HepG2 (cell line): ENCODE measurements around the gene RPS27A. TPM values are rescaled to one million over a fixed set of nuclear protein-coding genes. Genes with fewer than 3 reads are reported as not detected.

Experiments
- ATAC-seq: fragments of 200-7000 bp; cut with Tn5 transposase; 3 replicates; pipeline ENCODE4 v1.9.1; 2020; ENCODE audit warnings: mild to moderate bottlenecking, moderate library complexity
- BruUV-seq: library from RNA; stranded (reverse); fragments of 400-500 nt; replicated peaks from 2 replicates; lab custom pipeline; 2021; lab: Mats Ljungman, UMichigan
- CTCF ChIA-PET: fragments of 300-600 bp; formaldehyde crosslinking; extraction: SDS; loops from one replicate; lab custom pipeline; 2021; ENCODE audit warnings: low total read pairs, inconsistent platforms, low intra/inter-chr PET ratio; lab: Yijun Ruan, JAX
- POLR2A ChIA-PET: fragments of 350-600 bp; sonication (Branson Sonifier 250); formaldehyde crosslinking; loops from one replicate; lab custom pipeline; 2020; ENCODE audit warnings: antibody characterized with exemption, inconsistent platforms; lab: Yijun Ruan, JAX
- DNase-seq: peaks from one replicate; pipeline ENCODE4 v3.0.0-alpha.2; 2015; ENCODE audit warnings: low spot score
- FAIRE-seq: peaks from 3 replicates; lab custom pipeline; 2011; peaks lifted over from hg19 to GRCh38; lab: Jason Lieb, UNC
- H2AFZ ChIP-seq: one replicate; pipeline ENCODE4 v1.6.1; 2011; ENCODE audit warnings: low read length, inconsistent platforms
- H3K27ac ChIP-seq: fragments of 300-600 bp; 3 replicates; pipeline ENCODE4 v1.8.0; 2011; ENCODE audit warnings: mixed run types, mild to moderate bottlenecking, mixed read lengths, low read length, inconsistent platforms; ENCODE audit not compliant: insufficient read depth; ENCODE audit errors: extremely low read length
- H3K27me3 ChIP-seq, 2 experiments: fragments of 200-600 bp in 1 of 2; 2 replicates in 1 of 2; 3 replicates in 1 of 2; pipeline versions ENCODE4 v1.6.0 to v1.8.0; 2011; ENCODE audit warnings: low read length in 2 of 2, mild to moderate bottlenecking in 2 of 2, moderate library complexity in 2 of 2, inconsistent platforms in 1 of 2; ENCODE audit not compliant: insufficient read depth in 2 of 2, control insufficient read depth in 1 of 2
- H3K36me3 ChIP-seq, 2 experiments: fragments of 200-600 bp in 1 of 2; replicated peaks in 1 of 2; 2 replicates in 1 of 2; 3 replicates in 1 of 2; pipeline versions ENCODE4 v1.5.1 to v1.8.0; 2011; ENCODE audit warnings: low read length in 2 of 2, inconsistent platforms in 1 of 2; ENCODE audit not compliant: insufficient read depth in 2 of 2, control insufficient read depth in 1 of 2
- H3K4me1 ChIP-seq: 2 replicates; pipeline ENCODE4 v1.5.1; 2012; ENCODE audit warnings: low read length, inconsistent platforms; ENCODE audit not compliant: insufficient read depth
- H3K4me2 ChIP-seq: 2 replicates; pipeline ENCODE4 v1.6.0; 2011; ENCODE audit warnings: low read depth, low read length, inconsistent platforms
- H3K4me3 ChIP-seq, 3 experiments: fragments of 200-600 bp in 1 of 3; sonication (generic), shearing (Covaris generic) in 1 of 3; replicated peaks in 1 of 3; 2 replicates each; pipeline ENCODE4 v1.5.1; 2011 to 2016; ENCODE audit warnings: low read length in 3 of 3, inconsistent platforms in 2 of 3, low read depth in 2 of 3, mild to moderate bottlenecking in 2 of 3, control low read depth in 1 of 3, mixed read lengths in 1 of 3; ENCODE audit not compliant: insufficient read depth in 1 of 3
- H3K79me2 ChIP-seq: one replicate; pipeline ENCODE4 v1.6.1; 2011; ENCODE audit warnings: low read length, inconsistent platforms; ENCODE audit not compliant: insufficient read depth
- H3K9ac ChIP-seq: 2 replicates; pipeline ENCODE4 v1.6.0; 2011; ENCODE audit warnings: mild to moderate bottlenecking, low read depth, low read length, inconsistent platforms; ENCODE audit not compliant: insufficient read depth
- H3K9me3 ChIP-seq: 2 replicates; pipeline ENCODE4 v1.5.1; 2012; ENCODE audit warnings: mild to moderate bottlenecking, low read length
- H4K20me1 ChIP-seq: 2 replicates; pipeline ENCODE4 v1.6.0; 2011; ENCODE audit warnings: inconsistent platforms, mild to moderate bottlenecking, low read length, moderate library complexity; ENCODE audit not compliant: insufficient read depth
- ARNT2 ChIP-seq: sonication (generic); formaldehyde crosslinking; IDR thresholded peaks from 2 replicates; pipeline ENCODE4 v1.8.0; 2022; ENCODE audit warnings: mild to moderate bottlenecking, low read depth, missing genetic modification reagents, moderate library complexity
- ATF7 ChIP-seq, 2 experiments: fragments of 450-650 bp in 1 of 2; sonication (generic) in 1 of 2; formaldehyde crosslinking in 1 of 2; IDR thresholded peaks; 2 replicates each; pipeline versions ENCODE4 v1.4.0 to v1.6.1; 2016 to 2020; ENCODE audit warnings: antibody characterized with exemption in 1 of 2, mild to moderate bottlenecking in 1 of 2, missing genetic modification reagents in 1 of 2
- CCDC6 ChIP-seq: sonication (generic); formaldehyde crosslinking; IDR thresholded peaks from 2 replicates; pipeline ENCODE4 v1.8.1; 2022; ENCODE audit warnings: mild to moderate bottlenecking, missing genetic modification reagents, moderate library complexity
- ELF3 ChIP-seq: IDR thresholded peaks from 2 replicates; pipeline ENCODE4 v1.6.1; 2016; ENCODE audit warnings: missing genetic modification reagents, missing compliant biosample characterization
- HCFC1 ChIP-seq: fragments of 150-350 bp; IDR thresholded peaks from 2 replicates; pipeline ENCODE4 v1.6.1; 2014; ENCODE audit warnings: low read depth, low read length
- HNF4G ChIP-seq, 2 experiments: sonication (generic) in 1 of 2; formaldehyde crosslinking in 1 of 2; IDR thresholded peaks; 2 replicates each; pipeline versions ENCODE4 v1.4.0 to v1.6.1; 2011 to 2020; ENCODE audit warnings: borderline replicate concordance in 2 of 2, low read depth in 2 of 2, mild to moderate bottlenecking in 2 of 2, low read length in 1 of 2, missing genetic modification reagents in 1 of 2, moderate library complexity in 1 of 2
- MAZ ChIP-seq, 2 experiments: sonication (generic) in 1 of 2; formaldehyde crosslinking in 1 of 2; IDR thresholded peaks; 2 replicates each; pipeline versions ENCODE4 v1.5.0 to v1.6.1; 2012 to 2020; ENCODE audit warnings: low read depth in 2 of 2, mild to moderate bottlenecking in 2 of 2, borderline replicate concordance in 1 of 2, improper control_type of control experiment in 1 of 2, low read length in 1 of 2, missing genetic modification reagents in 1 of 2, moderate library complexity in 1 of 2
- MBNL3 ChIP-seq: fragments of 250-450 bp; sonication (Bioruptor Pico); conservative IDR thresholded peaks from 2 replicates; pipeline ENCODE4 v1.8.0; 2022; ENCODE audit warnings: mild to moderate bottlenecking, inconsistent platforms
- NFYC ChIP-seq: IDR thresholded peaks from 2 replicates; pipeline ENCODE4 v1.6.1; 2016; ENCODE audit warnings: missing genetic modification reagents, missing compliant biosample characterization
- RBAK ChIP-seq: sonication (generic); formaldehyde crosslinking; IDR thresholded peaks from 2 replicates; pipeline ENCODE4 v1.5.1; 2020; ENCODE audit warnings: mild to moderate bottlenecking, missing genetic modification reagents
- SMAD3 ChIP-seq: sonication (generic); formaldehyde crosslinking; IDR thresholded peaks from 2 replicates; pipeline ENCODE4 v1.4.0; 2020; ENCODE audit warnings: missing genetic modification reagents
- SRY ChIP-seq: sonication (generic); formaldehyde crosslinking; IDR thresholded peaks from 2 replicates; pipeline ENCODE4 v1.8.0; 2022; ENCODE audit warnings: mild to moderate bottlenecking, missing genetic modification reagents
- TBX2 ChIP-seq: sonication (generic); formaldehyde crosslinking; IDR thresholded peaks from 2 replicates; pipeline ENCODE4 v1.5.0; 2020; ENCODE audit warnings: missing genetic modification reagents, mild to moderate bottlenecking, borderline replicate concordance
- ZNF337 ChIP-seq: sonication (generic); formaldehyde crosslinking; IDR thresholded peaks from 2 replicates; pipeline ENCODE4 v1.5.1; 2020; ENCODE audit warnings: missing genetic modification reagents, low read depth, mild to moderate bottlenecking, borderline replicate concordance
- ZSCAN25 ChIP-seq: sonication (generic); formaldehyde crosslinking; IDR thresholded peaks from 2 replicates; pipeline ENCODE4 v1.8.0; 2022; ENCODE audit warnings: mild to moderate bottlenecking, missing genetic modification reagents
- in situ Hi-C: cut with HindIII; loops from 2 replicates; pipeline ENCODE4 v1.10.0; 2017; ENCODE audit warnings: low pct_unique_long_range_greater_than_20kb; ENCODE audit not compliant: extremely low pct_ligation_motif_present
- intact Hi-C: fragments of 100-400 bp; cut with micrococcal nuclease; formaldehyde crosslinking; loops from one replicate; pipeline ENCODE4 v1.10.0; 2022; ENCODE audit not compliant: unreplicated experiment
- polyA plus RNA-seq, 8 experiments: library from polyadenylated mRNA; depleted of rRNA in 3 of 8; stranded (reverse) in 7 of 8; unstranded in 1 of 8; fragments of >200 nt; fragmentation: Illumina TruSeq in 4 of 8; extraction: Trizol in 4 of 8; gene quantifications; 2 replicates each; pipeline versions ENCODE4 v1.2.1 to v1.2.3, GENCODE V29; 2011 to 2016; ENCODE audit warnings: low read depth in 4 of 8, missing spikeins in 1 of 8, mixed read lengths in 1 of 8; ENCODE audit not compliant: insufficient read depth in 1 of 8
- total RNA-seq, 5 experiments: library from RNA; depleted of rRNA; stranded (reverse); fragments of >200 nt; fragmentation: Illumina TruSeq; extraction: Trizol; gene quantifications; 2 replicates each; pipeline ENCODE4 v1.2.3, GENCODE V29; 2016; ENCODE audit warnings: low read depth in 1 of 5
- TF ChIP-seq, protein P1 (sequence below): sonication (generic); formaldehyde crosslinking; IDR thresholded peaks from 2 replicates; pipeline ENCODE4 v1.4.0; 2020; ENCODE audit warnings: missing genetic modification reagents, low read depth, mild to moderate bottlenecking, borderline replicate concordance
- TF ChIP-seq, protein P2 (sequence below): sonication (generic); formaldehyde crosslinking; IDR thresholded peaks from 2 replicates; pipeline ENCODE4 v1.8.0; 2022; ENCODE audit warnings: low read depth, missing genetic modification reagents

Gene RPS27A
- total and polyA plus RNA-seq, 2 of the 13 experiments (the other 11 are each of a cell fraction or from before 2014, with no cell fraction given): 2,779 to 3,269 TPM

DNA sequence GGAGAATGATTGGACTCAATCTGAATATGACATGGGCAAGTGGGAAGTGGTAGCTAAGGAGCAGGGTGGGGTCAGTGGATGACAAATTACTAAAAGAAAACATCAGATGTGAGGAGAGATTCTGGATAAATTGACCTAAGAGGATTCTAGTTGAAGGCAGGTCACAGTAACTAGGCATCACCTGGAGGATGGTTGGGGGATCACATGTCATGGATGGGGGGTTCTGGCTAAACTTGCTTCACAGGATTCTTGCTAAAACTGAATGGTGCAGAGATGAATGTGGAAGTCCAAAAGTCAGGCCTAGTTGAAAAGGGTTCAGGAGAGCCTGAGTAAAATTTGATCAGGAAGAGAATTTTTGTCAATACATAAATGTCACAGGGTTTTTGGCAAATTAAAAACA is 18.7 kb upstream of the RPS27A start:
- TF ChIP-seq TBX2 (CRISPR knock-in tag): no peak
- TF ChIP-seq, protein P1, sequence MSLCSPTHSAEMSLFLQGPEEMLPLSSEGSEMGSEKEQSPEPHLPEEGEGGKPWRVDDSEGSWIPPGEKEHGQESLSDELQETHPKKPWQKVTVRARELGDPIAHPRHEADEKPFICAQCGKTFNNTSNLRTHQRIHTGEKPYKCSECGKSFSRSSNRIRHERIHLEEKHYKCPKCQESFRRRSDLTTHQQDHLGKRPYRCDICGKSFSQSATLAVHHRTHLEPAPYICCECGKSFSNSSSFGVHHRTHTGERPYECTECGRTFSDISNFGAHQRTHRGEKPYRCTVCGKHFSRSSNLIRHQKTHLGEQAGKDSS (CRISPR knock-in tag): no peak
- no peak for TF ChIP-seq MBNL3 (CRISPR knock-in tag)
- no peak for TF ChIP-seq MAZ (IDR thresholded peaks at IDR 0.05; ENCODE audit: borderline replicate concordance, low read depth, low read length)
- no peak for TF ChIP-seq MAZ (CRISPR knock-in tag; IDR thresholded peaks at IDR 0.05; ENCODE audit: low read depth)
- TF ChIP-seq RBAK (CRISPR knock-in tag): no peak
- no peak for TF ChIP-seq ELF3 (CRISPR knock-in tag)
- TF ChIP-seq ATF7 (IDR thresholded peaks at IDR 0.05): no peak
- no peak for TF ChIP-seq ATF7 (CRISPR knock-in tag; IDR thresholded peaks at IDR 0.05)
- no peak for TF ChIP-seq SRY (CRISPR knock-in tag)
- TF ChIP-seq CCDC6: no peak
- TF ChIP-seq HNF4G (IDR thresholded peaks at IDR 0.05; ENCODE audit: borderline replicate concordance, low read depth, low read length): no peak
- no peak for TF ChIP-seq HNF4G (CRISPR knock-in tag; IDR thresholded peaks at IDR 0.05; ENCODE audit: borderline replicate concordance, low read depth)
- no peak for TF ChIP-seq SMAD3 (CRISPR knock-in tag)
- TF ChIP-seq ARNT2 (CRISPR knock-in tag): no peak
- no peak for TF ChIP-seq NFYC
- no peak for TF ChIP-seq ZNF337 (CRISPR knock-in tag)
- TF ChIP-seq, protein P2, sequence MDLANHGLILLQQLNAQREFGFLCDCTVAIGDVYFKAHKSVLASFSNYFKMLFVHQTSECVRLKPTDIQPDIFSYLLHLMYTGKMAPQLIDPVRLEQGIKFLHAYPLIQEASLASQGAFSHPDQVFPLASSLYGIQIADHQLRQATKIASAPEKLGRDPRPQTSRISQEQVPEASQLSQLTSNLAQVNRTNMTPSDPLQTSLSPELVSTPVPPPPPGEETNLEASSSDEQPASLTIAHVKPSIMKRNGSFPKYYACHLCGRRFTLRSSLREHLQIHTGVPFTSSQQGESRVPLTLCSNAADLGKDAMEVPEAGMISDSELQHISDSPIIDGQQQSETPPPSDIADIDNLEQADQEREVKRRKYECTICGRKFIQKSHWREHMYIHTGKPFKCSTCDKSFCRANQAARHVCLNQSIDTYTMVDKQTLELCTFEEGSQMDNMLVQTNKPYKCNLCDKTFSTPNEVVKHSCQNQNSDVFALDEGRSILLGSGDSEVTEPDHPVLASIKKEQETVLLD (CRISPR knock-in tag): no peak
- TF ChIP-seq HCFC1: no peak
- TF ChIP-seq ZSCAN25 (CRISPR knock-in tag): no peak
- TF ChIP-seq, all 625 proteins: peak for 0
- BruUV-seq: no TSS peak
- Histone ChIP-seq H3K36me3 (no peaks in the 10 kb centered on the region), H3K4me3 (no peak overlapping the region), H2AFZ (no peak overlapping the region), H3K27me3 (no peaks in the 10 kb centered on the region), H3K79me2 (no peaks in the 10 kb centered on the region), H3K9me3 (no peaks in the 10 kb centered on the region), H3K27ac (no peak overlapping the region), H4K20me1 (no peaks in the 10 kb centered on the region), H3K4me2 (no peak overlapping the region), H3K9ac (no peak overlapping the region), H3K4me1 (no peaks in the 10 kb centered on the region)
- ATAC-seq (no peak), FAIRE-seq (no peak), DNase-seq (no peak)
- ChIA-PET CTCF (no interaction called here), POLR2A (no interaction called here)
- in situ Hi-C loops (no loop called here), intact Hi-C loops (no loop called here)
